OCI-M2 (cell line): Measurements from ENCODE around the gene STUB1.

Experiments used
- DNase-seq: peaks from one replicate; lab custom pipeline; 2025; ENCODE audit not compliant: unreplicated experiment; lab: John Stamatoyannopoulos, UW

Gene STUB1

DNA sequence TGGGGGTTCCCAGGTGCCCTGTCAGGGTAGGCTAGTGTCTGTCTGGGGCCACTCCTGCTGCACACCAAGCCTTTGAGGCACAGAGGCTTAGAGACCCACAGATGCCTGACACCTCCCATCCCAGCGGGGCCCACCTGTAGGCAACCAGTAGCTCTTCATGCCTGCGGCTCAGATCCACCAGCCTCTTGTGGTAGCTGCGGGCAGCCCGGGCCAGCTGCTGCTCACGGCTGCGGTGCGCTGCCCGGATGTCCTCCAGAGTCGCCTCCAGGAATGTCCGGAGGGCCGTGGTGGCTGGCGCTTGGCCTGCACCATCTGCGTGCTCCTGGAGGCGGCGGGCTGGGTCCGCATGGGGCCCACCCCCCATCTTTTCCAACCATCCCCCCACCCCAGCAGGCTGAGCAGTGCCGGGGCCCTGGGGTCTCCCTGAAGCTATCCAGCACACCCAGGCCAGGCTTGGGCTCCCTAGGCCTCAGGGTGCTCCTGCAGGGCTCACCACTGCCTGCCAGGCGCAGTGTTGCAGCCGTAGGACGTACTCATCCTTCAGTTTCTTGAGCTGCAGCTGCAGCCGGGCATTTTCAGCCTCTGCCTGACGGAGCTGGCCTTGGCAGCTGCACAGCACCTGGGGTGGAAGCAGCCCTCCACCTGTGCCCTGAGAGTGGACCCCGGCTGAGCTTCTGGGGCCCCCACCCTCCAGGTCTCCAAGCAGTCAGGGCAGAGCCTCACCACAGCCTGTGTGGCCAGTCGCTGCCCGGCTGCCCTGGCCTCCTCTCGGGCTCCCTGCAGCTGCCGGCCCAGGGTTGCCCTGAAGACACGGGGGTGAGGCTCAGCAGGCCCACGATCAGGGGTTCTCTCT, 44.2 kb downstream of the STUB1 start:
- no peak for DNase-seq

DNA sequence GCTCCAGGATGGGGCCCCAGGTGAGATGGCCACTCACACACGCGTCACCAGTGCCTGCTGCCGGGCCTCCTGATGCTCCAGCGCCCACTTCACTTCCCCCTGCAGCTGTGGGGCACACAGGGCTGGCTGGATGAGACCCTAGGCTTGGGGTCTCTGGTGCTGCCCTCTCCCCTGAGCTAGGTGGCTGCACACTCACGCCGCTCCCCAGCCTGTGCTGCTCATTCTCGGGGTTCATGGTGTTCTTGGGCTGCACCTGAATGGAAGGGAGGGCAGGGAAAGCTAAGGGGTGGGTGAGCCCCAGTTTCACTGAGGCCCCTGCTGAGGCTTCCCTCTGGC, 44.8 kb downstream of the STUB1 start:
- no peak for DNase-seq

DNA sequence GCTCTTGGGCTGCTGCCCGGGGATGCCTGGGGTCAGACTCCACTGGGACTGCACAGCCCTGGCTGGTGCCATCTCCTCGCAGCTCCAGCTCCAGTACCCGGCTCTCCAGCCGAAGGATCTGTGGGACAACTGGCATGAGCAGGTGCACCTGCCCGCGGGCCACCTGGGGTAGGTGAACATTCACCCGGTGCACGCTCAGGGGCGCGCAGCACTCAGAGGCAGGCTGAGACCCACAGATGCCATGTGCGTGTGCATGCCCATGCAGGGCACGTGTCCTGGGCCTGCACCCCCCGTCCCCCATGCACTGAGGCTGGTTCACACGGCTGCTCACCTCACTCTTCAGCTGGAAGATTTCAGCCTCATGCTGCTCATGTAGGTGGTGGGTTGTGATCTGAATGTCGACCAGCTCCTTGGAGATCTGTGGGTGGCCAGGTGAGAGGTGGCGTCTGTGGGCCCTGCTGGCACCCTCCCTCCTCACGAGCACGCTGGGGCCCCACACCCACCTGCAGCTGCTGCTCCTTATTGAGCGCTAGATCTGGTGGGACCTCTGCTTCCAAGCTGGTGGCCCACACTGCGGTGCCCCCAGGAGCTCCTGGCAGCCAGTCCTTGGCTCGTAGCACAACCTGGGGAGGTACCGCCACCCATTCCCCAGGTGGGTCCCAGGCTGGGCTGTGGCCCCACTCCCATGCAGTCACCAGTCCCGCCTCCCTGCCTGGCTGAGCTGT, 45.4 kb downstream of the STUB1 start:
- no peak for DNase-seq

DNA sequence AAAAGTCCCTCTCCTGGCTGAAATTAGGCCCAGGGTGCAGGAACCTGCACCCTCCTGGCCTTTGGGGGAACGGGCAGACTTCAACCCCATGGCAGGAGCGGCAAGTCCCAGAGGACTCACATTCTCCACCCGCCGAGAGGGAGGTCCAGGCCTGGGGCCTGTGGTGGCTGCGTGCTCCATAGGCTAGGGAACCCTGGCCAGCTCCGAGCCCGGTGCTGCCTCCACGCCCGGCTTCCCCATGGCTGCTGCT, 45.9 kb downstream of the STUB1 start:
- DNase-seq, result no peak

DNA sequence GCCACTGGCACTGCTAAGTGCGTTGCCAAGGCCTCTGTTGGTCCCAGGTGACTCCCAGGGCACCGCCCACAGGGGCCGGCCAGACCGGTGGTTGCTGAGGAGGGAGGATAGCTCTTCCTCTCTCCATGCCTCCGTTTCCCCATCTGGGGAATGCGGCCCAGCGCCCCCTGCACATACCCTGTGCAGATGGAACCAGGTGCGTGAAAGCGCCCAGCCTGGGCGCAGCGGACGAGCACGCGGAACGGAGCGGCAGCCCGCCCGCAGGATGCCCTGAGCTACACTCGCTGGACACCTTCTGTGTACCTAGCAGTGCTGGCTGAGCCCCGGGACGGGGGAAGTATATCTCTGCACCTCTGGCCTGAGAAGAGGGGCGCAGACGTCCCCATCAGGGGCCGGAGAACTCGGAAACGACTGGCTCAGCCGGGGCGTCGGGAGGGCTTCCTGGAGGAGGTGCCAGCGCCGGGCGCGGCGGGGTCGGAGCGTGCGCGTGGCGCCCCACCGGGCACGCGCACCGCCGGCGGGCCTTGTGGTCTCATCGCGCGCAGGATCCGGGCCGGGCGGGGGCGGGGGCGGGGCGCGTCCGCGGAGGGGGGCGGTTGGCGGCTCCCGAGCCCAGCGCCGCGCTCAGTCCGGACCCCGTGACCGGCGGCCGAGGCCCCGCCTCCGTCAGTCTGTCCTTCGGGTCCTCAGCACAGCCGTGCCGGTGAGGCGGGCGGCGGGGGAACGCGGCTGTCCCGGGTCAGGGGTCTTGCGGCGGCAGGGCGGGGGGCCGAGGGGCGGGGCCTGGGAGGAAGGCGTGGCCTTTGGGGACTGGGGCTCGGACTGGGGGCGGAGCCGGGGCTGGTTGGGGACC, 46.5 kb downstream of the STUB1 start, which contains the start of the genes CCDC78 and HAGHL:
CCDC78 (minus strand) TSS at position 6 of the 853 bp plus-strand sequence. CDS start 76 bp downstream, outside the sequence.
HAGHL (plus strand) TSS at position 669 of the 853 bp plus-strand sequence. CDS start 404 bp downstream, outside the sequence.
- DNase-seq, result no peak

DNA sequence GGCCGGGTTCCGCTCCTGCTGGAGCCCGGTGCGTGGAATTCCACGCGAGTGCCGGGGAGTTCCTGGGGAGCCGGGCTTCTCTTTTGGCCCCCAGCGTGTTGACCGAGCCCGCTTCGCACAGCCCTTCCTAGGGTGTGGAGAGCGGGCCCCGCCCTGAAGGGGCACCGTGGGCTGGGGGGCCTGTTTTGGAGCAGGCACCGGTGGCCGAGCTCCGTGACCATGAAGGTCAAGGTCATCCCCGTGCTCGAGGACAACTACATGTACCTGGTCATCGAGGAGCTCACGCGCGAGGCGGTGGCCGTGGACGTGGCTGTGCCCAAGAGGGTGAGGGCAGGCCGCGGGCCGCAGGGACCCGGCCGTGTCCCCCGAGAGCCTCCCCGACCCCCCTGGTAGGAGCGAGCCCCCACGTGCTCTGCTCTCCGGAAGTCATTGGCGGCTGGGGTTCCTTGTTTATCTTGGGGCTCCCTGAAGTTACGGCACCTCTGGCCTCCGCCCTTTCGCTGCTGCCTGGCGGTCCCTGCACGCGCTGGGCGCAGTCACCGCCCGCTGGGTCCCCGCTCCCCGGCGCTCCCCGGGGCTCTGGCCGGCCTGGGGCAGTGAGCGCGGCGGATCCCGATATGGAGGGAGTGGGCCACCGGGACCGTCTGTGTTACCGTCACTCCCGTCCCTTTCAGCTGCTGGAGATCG, 47.2 kb downstream of the STUB1 start:
- no peak for DNase-seq

DNA sequence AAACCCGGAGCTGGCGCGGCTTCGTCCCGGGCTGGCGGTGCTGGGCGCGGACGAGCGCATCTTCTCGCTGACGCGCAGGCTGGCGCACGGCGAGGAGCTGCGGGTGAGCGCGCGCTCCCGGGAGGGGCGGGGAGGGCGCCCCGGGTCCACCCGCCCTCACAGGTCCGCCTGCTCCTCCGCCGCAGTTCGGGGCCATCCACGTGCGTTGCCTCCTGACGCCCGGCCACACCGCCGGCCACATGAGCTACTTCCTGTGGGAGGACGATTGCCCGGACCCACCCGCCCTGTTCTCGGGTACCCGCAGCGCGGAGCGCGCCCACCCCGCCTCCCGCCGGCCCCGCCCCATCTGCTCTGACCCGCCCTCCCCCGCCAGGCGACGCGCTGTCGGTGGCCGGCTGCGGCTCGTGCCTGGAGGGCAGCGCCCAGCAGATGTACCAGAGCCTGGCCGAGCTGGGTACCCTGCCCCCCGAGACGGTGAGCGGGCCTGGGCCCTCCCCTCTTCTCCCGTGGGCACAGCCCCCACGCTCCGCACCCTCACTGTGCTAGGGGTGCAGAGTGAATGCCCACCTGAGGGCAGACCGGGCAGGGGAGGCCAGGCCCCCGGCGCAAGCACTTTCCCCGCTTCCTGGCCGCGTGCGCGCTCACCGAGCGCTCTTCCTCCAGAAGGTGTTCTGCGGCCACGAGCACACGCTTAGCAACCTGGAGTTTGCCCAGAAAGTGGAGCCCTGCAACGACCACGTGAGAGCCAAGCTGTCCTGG, 48.1 kb downstream of the STUB1 start:
- DNase-seq, result no peak

DNA sequence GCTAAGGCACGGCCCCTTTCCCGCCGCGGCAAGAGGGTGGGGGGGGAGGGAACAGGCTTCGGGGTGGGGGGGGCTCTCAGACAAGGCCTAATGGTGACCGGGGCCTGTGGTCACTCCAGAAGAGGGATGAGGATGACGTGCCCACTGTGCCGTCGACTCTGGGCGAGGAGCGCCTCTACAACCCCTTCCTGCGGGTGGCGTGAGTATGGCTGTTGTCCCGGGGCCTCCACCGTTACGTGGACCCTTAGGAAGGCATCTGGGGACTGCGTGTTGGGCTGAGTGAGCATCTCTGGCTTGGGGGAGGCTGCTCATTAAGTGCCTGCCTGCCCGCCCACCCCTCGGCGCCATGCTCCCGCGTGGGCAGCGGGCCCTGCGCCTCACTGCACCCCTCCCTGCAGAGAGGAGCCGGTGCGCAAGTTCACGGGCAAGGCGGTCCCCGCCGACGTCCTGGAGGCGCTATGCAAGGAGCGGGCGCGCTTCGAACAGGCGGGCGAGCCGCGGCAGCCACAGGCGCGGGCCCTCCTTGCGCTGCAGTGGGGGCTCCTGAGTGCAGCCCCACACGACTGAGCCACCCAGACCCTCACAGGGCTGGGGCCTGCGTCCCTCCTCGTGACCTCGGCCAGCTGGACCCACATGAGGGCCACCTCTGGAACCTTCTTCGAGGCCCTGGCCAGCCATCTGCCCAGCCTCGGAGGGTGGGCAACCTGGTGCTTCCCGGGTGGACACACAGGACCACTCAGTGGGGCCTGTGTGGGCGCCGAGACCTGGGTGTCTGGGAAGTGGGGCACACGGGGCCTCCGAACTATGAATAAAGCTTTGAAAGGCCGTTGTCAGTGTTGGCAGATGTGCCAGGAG, 48.9 kb downstream of the STUB1 start:
- DNase-seq, result no peak

DNA sequence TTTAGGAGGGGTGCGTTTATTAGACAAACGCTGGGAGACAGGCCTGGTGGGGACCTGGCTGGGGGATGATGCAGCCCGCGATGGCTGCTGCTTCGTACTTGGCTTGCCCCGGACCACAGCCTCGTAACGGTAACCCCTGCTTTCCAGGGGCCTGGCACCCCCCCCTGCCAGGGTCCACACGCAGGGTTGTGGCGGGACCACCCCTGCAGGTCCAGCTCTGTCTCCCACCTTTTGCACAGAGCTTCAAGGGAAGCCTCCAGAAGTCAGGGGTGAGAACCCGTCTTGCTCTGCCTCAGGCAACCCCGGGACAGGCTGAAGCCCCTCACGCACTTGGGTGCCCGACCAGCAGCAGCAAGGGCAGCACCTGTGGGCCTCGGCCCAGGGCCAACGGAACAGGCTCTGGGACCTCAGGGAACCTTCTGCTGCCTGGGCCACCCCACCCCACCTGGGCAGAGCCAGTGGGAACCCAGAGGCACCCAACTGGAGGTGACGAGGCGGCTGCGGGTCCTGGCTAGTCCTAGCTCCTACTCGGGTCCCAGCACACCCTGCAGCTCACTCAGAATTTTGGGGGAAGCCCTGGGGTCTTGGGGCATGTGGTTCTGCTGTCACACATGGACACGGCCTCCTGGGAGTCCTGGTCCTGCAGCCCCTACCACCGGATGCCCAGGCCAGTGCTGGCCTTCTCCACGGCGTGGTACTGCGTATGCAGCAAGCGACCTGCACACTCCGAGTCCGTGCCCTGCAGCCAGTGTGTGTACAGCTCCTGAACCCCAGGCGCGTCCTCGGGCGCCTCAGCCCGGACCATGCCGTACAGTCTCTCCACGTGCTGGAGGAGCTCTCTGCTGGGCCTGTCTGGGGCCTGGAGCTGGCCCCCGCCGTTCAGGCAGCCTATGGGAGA, 49.8 kb downstream of the STUB1 start:
- DNase-seq, result no peak

DNA sequence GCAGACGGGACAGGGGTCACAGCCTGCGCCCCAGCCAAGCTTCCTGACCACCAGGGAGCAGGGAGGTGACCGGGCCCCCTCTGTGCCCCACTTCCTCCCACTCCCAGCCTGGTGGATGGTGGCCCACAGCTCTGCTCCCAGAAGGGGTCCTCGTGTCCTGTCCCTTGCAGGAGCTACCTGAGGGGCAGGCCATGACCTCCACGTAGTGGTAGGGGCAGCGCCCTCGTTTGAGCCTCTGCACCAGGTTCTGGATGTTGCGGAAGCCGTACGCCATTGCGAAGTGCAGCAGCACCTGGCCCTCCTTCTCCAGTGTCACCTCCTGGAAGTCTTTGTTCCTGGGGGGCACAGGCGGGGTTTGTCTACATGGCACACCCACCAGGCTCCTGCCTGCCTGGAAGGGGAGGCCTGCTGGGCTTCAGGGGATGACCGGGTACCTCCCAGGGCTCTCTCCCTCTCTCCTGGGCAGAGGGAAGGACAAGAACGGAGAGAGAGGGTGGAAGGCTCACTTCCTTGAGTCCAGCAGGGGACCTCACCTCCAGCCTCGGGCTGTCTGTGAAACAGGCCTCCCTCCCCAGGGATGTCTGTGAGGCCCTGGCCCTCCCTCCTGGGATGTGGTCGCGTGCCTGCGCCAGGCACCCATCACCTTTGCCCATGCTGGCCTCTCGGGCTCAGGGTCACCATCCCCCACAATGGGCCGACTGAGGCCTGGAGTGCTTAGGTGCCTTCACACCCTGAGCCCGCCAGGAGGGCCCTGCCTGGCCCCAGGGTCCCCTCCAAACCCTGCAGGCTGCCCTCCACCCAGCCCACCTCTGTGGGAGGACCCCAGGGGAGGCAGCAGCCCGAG, 50.7 kb downstream of the STUB1 start:
- no peak for DNase-seq

DNA sequence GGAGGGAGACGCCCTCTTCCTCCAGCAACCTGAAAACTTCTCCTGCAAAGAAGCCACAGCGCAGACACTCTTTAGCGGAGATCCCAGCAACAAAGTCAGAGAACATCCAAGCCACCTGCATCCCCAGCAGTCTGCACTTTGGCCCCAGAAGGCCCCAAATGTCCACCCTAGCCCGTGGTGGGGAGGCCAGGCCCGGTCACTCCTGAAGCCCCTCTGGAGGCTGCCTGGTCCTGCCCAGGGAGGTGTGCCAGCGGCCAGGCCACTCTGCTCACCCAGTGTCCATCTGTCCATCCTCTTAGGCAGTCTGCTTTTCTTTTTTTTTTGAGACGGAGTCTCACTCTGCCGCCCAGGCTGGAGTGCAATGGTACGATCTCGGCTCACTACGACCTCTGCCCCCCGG, 52.1 kb downstream of the STUB1 start:
- no peak for DNase-seq
